Upper lobe of left lung (tissue), 6 donors: ENCODE measurements around the gene LYSMD2. TPM values are rescaled to one million over a fixed set of nuclear protein-coding genes. Genes with fewer than 3 reads are reported as not detected.

Experiments used
- ATAC-seq, 2 donors: fragments of 200-7000 bp; cut with Tn5 transposase; one replicate each; pipeline ENCODE4 v1.9.1; 2022; ENCODE audit warnings: mild to moderate bottlenecking in 2 of 2, moderate library complexity in 2 of 2; ENCODE audit not compliant: low FRiP score in 2 of 2
- DNase-seq, 2 donors: peaks; one replicate each; pipeline ENCODE4 v3.0.0-alpha.2; 2019 to 2020
- H3K27ac ChIP-seq, 4 donors: fragments of 200-600 bp; sonication (generic); one replicate each; pipeline ENCODE4 v1.5.1; 2016 to 2019
- H3K27me3 ChIP-seq, 4 donors: fragments of 200-600 bp; sonication (generic); one replicate each; pipeline ENCODE4 v1.5.1; 2017 to 2019
- H3K36me3 ChIP-seq, 4 donors: fragments of 200-600 bp; sonication (generic); one replicate each; pipeline ENCODE4 v1.5.1; 2016 to 2019
- H3K4me1 ChIP-seq, 4 donors: fragments of 200-600 bp; sonication (generic); one replicate each; pipeline ENCODE4 v1.5.1; 2018 to 2019
- H3K4me3 ChIP-seq, 4 donors: fragments of 200-600 bp; sonication (generic); one replicate each; pipeline ENCODE4 v1.5.1; 2017 to 2019; ENCODE audit warnings: mild to moderate bottlenecking in 2 of 4, moderate library complexity in 1 of 4
- H3K9me3 ChIP-seq, 4 donors: fragments of 200-600 bp; sonication (generic); one replicate each; pipeline ENCODE4 v1.5.1; 2018 to 2019
- CTCF ChIP-seq, 6 experiments: fragments of 450-650 bp in 4 of 6; fragments of 200-600 bp in 2 of 6; sonication (generic) in 2 of 6; IDR thresholded peaks; one replicate each; pipeline ENCODE4 v1.5.1; 2016 to 2019; ENCODE audit warnings: antibody characterized with exemption in 6 of 6
- EP300 ChIP-seq, 4 donors: sonication (generic); formaldehyde crosslinking; IDR thresholded peaks; one replicate each; pipeline ENCODE4 v1.5.1; 2017; ENCODE audit warnings: antibody characterized with exemption in 4 of 4, control low read depth in 2 of 4
- POLR2A ChIP-seq, 4 donors: fragments of 450-650 bp; IDR thresholded peaks; one replicate each; pipeline ENCODE4 v1.5.1; 2016 to 2017; ENCODE audit warnings: antibody characterized with exemption in 4 of 4, mild to moderate bottlenecking in 2 of 4
- POLR2AphosphoS5 ChIP-seq, 2 donors: sonication (generic); formaldehyde crosslinking; IDR thresholded peaks; one replicate each; pipeline ENCODE4 v1.5.1; 2017; ENCODE audit warnings: antibody characterized with exemption in 2 of 2
- WGBS, 2 donors: methylation state at CpG; one replicate each; pipeline ENCODE4 v1.1.5; 2017 to 2018; 5-methylcytosine and 5-hydroxymethylcytosine counted together
- total RNA-seq, 6 donors: library from RNA; depleted of rRNA in 4 of 6; stranded (reverse); fragments of >200 nt in 4 of 6; gene quantifications; one replicate each; pipeline versions ENCODE4 v1.1.0 to v1.2.1, GENCODE V29; 2016 to 2021
- donor health status: DM: no; HTN: no; CAD: no; lungs with moderate emphysema.
- donor health status: DM: no; HTN: yes; CAD: no; lungs with severe emphysema.

The LYSMD2 gene
- total RNA-seq, 6 donors from 2014 or later, result 13.4 to 22.8 (median 17.9) TPM

- H3K4me1 ChIP-seq, result peaks cover 0 to 10% (median 0%) of the 10 kb centered on the region in 4 donors
- no peaks in the 10 kb centered on the region for H3K9me3 ChIP-seq
- H3K27ac ChIP-seq, result no peak overlapping the region
- no peak overlapping the region for H3K4me3 ChIP-seq
- no peaks in the 10 kb centered on the region for H3K27me3 ChIP-seq
- peaks cover 0 to 34% (median 1%) of the 10 kb centered on the region in 4 donors for H3K36me3 ChIP-seq
- DNase-seq (no peak), ATAC-seq (no peak)
- WGBS, 2 donors, result 89% methylated on average over 1 of the region's 1 CpG
- TF ChIP-seq CTCF (IDR thresholded peaks at IDR 0.05) (no peak), POLR2A (IDR thresholded peaks at IDR 0.05) (no peak), POLR2AphosphoS5 (IDR thresholded peaks at IDR 0.05) (no peak), EP300 (IDR thresholded peaks at IDR 0.05) (no peak)
Measured at GRCh38 chr15:51780636-51781035, 43.2 kb upstream of the LYSMD2 start.

- Histone ChIP-seq H3K27ac (no peak overlapping the region), H3K27me3 (no peaks in the 10 kb centered on the region), H3K4me3 (no peak overlapping the region), H3K36me3 (peaks cover 0 to 23% (median 0%) of the 10 kb centered on the region in 4 donors), H3K4me1 (peaks cover 0 to 10% (median 0%) of the 10 kb centered on the region in 4 donors), H3K9me3 (no peaks in the 10 kb centered on the region)
- ATAC-seq (peak; percentile 87 to 96), DNase-seq (peak in 1 of 2 donors; percentile 66)
- 60 to 64% methylated on average over 6 of the region's 6 CpGs for WGBS, 2 donors
- TF ChIP-seq POLR2AphosphoS5 (IDR thresholded peaks at IDR 0.05) (no peak), CTCF (IDR thresholded peaks at IDR 0.05) (peak; percentile 39 to 78 (median 70)), POLR2A (IDR thresholded peaks at IDR 0.05) (no peak), EP300 (IDR thresholded peaks at IDR 0.05) (no peak)
Measured at GRCh38 chr15:51776952-51777569, 39.6 kb upstream of the LYSMD2 start.

- peak; percentile 86 to 94 for ATAC-seq
- H3K27ac ChIP-seq, result no peak overlapping the region
- no peak overlapping the region for H3K4me3 ChIP-seq
- H3K36me3 ChIP-seq, result peaks cover 0 to 19% (median 0%) of the 10 kb centered on the region in 4 donors
- no peaks in the 10 kb centered on the region for H3K9me3 ChIP-seq
- peaks cover 0 to 14% (median 0%) of the 10 kb centered on the region in 4 donors for H3K4me1 ChIP-seq
- H3K27me3 ChIP-seq, result no peaks in the 10 kb centered on the region
- TF ChIP-seq EP300 (IDR thresholded peaks at IDR 0.05) (no peak), POLR2A (IDR thresholded peaks at IDR 0.05) (no peak), POLR2AphosphoS5 (IDR thresholded peaks at IDR 0.05) (no peak), CTCF (IDR thresholded peaks at IDR 0.05) (peak; percentile 61 to 84 (median 78))
- peak in 1 of 2 donors; percentile 42 for DNase-seq
- 55 to 56% methylated on average over 11 of the region's 11 CpGs for WGBS, 2 donors
Measured at GRCh38 chr15:51775967-51776816, 38.7 kb upstream of the LYSMD2 start.

GRCh38 chr15:51774916-51775315 is 37.5 kb upstream of the LYSMD2 start:
- Histone ChIP-seq H3K4me1 (peaks cover 0 to 14% (median 0%) of the 10 kb centered on the region in 4 donors), H3K27ac (no peak overlapping the region), H3K4me3 (no peak overlapping the region), H3K36me3 (peaks cover 0 to 11% (median 0%) of the 10 kb centered on the region in 4 donors), H3K27me3 (no peaks in the 10 kb centered on the region), H3K9me3 (no peaks in the 10 kb centered on the region)
- DNase-seq (no peak), ATAC-seq (no peak)
- 80 to 92% methylated on average over 3 of the region's 3 CpGs for WGBS, 2 donors
- TF ChIP-seq CTCF (IDR thresholded peaks at IDR 0.05) (no peak), EP300 (IDR thresholded peaks at IDR 0.05) (no peak), POLR2A (IDR thresholded peaks at IDR 0.05) (no peak), POLR2AphosphoS5 (IDR thresholded peaks at IDR 0.05) (no peak)
